Measurements from ENCODE around the gene SEMA5B.

SEMA5B gene

GRCh38 chr3:122923611-122924010 lies 104.0 kb downstream of the SEMA5B start:
- no peak for DNase-seq (ENCODE audit: low spot score)

- no peak for DNase-seq (ENCODE audit: low spot score)
These were observed 105.5 kb downstream of the SEMA5B start for GRCh38 chr3:122921791-122922651.

GRCh38 chr3:122920986-122921385 lies 106.6 kb downstream of the SEMA5B start:
- no peak for DNase-seq (ENCODE audit: low spot score)

GRCh38 chr3:122919291-122919610 lies 108.3 kb downstream of the SEMA5B start:
- DNase-seq (ENCODE audit: low spot score), result no peak

- no peak for DNase-seq (ENCODE audit: low spot score)
These were observed 108.8 kb downstream of the SEMA5B start for GRCh38 chr3:122918576-122919290.

GRCh38 chr3:122917412-122917811 lies 110.2 kb downstream of the SEMA5B start:
- DNase-seq (ENCODE audit: low spot score), result no peak

GRCh38 chr3:122916580-122916979 lies 111.0 kb downstream of the SEMA5B start:
- no peak for DNase-seq (ENCODE audit: low spot score)

GRCh38 chr3:122916084-122916483 lies 111.5 kb downstream of the SEMA5B start:
- no peak for DNase-seq (ENCODE audit: low spot score)

GRCh38 chr3:122915300-122916055 lies 112.1 kb downstream of the SEMA5B start:
- no peak for DNase-seq (ENCODE audit: low spot score)

GRCh38 chr3:122913539-122914100 lies 113.9 kb downstream of the SEMA5B start:
- no peak for DNase-seq (ENCODE audit: low spot score)

GRCh38 chr3:122912772-122913538 lies 114.6 kb downstream of the SEMA5B start:
- no peak for DNase-seq (ENCODE audit: low spot score)

GRCh38 chr3:122911901-122912300 lies 115.7 kb downstream of the SEMA5B start:
- DNase-seq (ENCODE audit: low spot score), result no peak

- DNase-seq (ENCODE audit: low spot score), result no peak
These were observed 119.3 kb downstream of the SEMA5B start for GRCh38 chr3:122908251-122908650.

- no peak for DNase-seq (ENCODE audit: low spot score)
These were observed 120.1 kb downstream of the SEMA5B start for GRCh38 chr3:122907471-122907870.

- no peak for DNase-seq (ENCODE audit: low spot score)
These were observed 124.4 kb downstream of the SEMA5B start for GRCh38 chr3:122903171-122903570.

GRCh38 chr3:122902326-122902725 lies 125.2 kb downstream of the SEMA5B start:
- no peak for DNase-seq (ENCODE audit: low spot score)

GRCh38 chr3:122898298-122898697 lies 129.3 kb downstream of the SEMA5B start:
- DNase-seq (ENCODE audit: low spot score), result no peak

- DNase-seq (ENCODE audit: low spot score), result no peak
These were observed 133.6 kb downstream of the SEMA5B start for GRCh38 chr3:122893754-122894668.

GRCh38 chr3:122893282-122893681 lies 134.3 kb downstream of the SEMA5B start:
- DNase-seq (ENCODE audit: low spot score), result no peak

- DNase-seq (ENCODE audit: low spot score), result no peak
These were observed 135.2 kb downstream of the SEMA5B start for GRCh38 chr3:122892118-122892960.

All from hepatic stellate cell (primary cell).